ENCODE data around the gene PCBP3.
"Not testable (repeated sequence)": the region's sequence is repeated elsewhere in the genome, so short reads cannot be mapped to it uniquely, and the experiment has no call there.

Gene PCBP3

DNA sequence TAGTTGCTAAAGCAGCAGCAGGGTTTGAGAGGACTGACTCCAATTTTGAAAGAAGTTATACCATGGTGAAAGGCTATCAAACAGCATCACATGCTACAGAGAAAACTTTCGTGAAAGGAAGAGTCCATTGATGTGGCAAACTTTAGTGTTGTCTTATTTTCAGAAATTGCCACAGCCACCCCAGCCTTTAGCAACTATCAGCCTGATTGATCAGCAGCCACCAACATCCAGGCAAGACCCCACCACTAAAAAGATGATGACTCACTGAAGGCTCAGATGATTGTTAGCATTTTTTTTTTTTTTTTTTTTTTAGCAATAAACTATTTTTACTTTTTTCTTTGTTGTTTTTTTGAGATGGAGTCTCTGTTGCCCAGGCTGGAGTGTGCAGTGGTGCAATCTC is 35.3 kb downstream of the PCBP3 start:
- not testable (repeated sequence) for DNase-seq

DNA sequence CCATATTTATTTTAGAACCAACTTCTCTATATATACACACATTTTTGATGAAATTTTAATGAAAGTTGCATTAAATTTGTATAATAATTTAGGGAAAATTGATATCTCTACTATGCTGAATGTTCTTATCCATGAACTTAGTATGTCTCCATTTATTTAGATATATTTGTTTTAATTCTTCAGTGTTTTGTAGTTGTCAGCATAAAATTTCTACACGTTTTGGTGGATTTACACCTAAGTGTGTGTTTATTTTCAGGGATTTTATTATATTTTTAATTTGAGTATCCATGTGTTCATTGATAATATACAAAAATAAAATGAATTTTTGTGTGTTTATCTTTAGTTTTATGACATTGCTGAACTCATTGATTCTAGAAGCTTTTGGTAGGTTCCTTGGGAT is 36.7 kb downstream of the PCBP3 start:
- no peak for DNase-seq

DNA sequence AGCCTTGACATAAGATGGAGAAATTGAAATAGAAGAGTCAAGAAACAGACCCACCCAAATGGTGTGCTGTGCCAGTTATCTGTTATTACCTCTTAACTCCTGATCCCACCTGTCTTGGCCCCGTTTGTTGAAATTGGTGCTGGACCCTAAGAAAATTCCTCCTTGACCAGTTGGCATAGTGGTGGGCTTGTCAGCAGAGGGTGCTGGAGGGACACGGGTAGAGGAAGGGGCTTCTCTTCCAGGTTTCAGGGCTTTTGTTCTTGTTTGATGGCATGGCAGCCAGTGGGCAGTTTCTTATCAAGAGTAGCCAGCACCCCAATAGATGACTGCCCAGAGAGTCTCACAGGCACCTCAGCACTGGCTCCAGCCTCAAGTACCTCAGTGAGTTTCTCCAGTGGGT is 51.6 kb downstream of the PCBP3 start:
- no peak for DNase-seq

DNA sequence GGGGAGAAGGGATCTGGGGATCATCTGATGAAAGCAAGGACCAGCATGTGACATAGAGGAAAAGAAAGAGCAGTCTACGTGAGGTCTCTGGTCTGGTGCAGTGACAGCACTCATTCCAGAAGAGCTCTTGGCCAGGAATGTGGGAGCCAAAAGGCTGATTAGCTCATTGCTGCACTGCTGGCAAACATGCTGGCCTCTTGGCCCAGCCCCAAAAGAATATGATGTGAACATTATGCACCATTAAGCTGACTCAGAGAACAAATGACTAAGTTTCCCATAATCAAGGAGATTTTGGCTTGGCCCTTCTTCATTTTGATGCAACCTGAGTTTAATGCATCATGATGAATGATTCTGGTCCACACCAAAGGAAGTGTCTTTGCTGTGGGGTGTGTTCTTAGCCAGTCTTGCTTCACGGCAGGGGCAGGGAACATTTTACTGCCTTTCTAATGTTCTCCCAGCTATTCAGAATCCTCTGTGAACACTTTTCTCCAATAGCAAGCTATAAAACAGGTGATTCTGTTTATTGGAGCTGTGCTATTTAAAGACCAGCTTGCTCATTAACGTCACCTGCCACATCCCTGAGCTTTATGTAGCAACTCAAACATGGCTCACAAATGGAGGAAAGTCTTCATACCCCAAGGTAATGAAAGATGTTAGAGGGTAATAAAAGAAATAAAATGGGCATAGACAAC is 55.1 kb downstream of the PCBP3 start:
- peak; percentile 96 for DNase-seq

DNA sequence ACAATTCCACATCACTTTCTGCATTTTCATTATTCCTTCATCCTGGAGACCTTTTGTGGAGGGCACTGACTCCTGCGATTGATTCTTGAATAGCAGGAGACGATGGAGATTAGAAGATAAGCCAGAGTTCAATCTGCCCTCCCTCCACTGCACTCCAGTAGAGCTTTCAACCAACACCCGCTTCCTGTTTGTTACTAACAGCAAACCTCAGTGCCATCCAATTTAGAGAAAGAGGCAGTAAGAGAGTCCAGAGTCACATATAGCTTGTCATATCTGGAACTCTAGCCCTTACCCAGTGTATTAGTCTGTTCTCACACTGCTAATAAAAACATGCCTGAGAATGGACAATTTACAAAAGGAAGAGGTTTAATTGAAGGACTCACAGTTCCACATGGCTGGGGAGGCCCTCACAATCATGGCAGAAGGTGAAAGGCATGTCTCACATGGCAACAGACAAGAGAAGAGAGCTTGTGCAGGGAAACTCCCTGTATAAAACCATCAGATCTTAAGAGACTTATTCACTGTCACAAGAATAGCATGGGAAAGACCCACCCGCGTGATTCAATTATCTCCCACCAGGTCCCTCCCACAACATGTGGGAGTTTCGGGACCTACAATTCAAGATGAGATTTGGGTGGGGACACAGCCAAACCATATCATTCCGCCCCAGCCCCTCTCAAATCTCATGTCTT is 55.9 kb downstream of the PCBP3 start:
- DNase-seq = no peak

DNA sequence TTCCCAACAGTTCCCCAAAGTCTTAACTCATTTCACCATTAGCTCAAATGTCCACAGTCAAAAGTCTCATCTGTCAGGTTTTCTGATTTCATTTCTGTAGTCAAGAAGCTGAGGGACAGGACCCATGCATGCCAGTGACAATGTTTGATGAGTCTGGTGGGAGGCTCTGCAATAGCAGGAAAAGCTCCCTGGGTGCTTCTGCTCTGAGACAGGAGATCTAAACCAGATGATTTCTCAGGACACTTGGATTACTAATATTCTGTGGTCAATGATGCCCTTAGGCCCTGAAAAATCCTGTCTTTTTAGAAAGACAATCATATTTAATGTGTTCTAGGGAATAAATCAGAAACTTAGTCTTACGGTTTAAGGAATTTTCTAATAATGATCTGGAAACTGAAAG is 56.4 kb downstream of the PCBP3 start:
- peak; percentile 15 for DNase-seq

DNA sequence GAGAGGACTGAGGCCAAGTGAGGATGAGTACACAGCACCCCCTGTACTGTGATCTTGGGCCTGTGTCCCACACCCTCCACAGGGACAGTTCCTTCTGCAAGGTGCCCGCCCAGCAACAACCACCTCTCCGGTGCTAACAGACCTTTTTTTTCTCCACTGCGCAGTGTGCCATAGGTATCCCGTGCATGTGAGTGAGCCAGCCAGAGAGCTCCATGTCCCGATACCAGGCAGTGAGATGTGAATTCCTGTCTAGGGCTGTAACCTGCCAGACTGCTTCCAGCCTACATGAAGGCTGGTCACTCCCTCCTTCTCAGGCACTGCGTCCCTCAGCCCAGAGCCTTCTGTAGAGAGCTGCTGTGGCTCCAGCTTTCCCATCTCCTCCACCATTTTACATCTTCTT is 56.9 kb downstream of the PCBP3 start:
- no peak for DNase-seq

DNA sequence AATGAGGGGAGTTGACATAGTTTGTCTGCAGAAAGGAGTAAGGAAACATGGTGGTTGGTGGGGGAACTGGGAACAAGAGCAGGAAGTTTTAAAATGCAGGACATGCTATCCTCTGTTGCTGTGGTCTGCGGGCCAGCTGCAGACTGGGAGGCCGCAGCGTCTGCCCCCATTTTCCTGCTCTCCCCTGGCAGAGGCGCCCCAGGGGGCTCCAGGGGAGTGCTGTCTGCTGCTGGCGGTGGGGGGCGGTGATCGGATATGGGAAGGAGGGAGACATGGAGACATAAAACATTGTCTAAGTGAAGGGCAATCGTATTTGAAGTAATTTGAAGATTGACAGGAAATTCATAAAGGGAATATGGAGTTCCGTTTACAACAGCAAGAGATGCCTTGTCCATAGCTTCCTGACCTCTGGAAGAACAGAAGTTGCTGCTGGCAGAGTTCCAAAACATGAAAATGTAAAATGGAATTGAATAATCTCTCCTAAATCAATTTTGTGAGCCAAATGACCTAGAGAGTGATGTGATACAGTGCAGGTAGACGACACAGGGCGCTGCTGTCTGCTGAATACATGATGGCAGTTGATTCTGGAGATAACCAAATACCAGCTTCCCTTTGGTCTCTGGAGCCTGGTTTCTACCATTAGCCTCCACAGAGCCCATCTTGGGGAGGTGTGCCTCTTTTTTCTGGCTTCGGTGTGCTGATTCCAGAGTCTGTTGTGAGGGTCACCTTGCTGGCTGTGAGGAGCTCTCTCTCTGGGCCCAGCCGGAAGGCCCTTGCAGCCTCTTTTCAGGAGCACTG is 61.0 kb downstream of the PCBP3 start:
- DNase-seq = no peak

DNA sequence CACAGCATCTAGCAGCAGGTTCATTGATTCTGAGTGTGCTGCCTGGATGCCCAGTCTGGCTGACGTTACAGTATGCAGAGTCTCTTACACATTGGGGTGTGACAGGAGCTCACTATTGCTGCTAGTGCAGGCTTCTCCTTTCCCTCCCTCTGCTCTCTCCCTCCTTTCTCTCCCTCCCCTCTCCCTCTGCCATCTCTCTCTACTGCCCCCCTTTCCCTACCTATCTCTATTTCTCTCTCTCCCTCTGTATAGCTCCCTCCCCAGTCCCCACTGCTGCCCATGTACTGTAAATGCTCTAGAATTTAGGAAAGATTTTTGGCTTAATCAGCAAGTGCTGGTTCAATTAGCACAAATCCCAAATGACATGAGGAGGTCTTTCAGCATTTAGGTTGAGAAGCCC is 62.8 kb downstream of the PCBP3 start:
- no peak for DNase-seq

DNA sequence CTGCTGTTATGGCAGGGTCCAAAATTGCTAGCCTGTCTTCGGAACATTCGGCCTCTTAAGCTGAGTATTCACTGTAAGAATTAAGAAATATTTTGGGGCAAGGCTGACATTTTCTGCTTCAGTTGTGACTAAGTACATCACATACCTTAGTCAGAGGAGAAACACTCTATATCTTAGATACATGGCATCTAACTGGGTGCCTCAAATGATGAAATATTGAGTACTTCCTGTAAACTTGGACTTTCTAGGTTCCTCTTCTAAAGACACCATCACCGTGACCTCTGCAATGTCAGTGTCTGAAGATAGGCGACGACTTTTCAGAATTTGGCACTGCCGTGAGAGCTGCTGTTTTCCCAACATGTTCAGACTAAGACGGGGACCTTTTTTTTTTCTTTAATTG is 65.6 kb downstream of the PCBP3 start:
- DNase-seq = peak; percentile 16

DNA sequence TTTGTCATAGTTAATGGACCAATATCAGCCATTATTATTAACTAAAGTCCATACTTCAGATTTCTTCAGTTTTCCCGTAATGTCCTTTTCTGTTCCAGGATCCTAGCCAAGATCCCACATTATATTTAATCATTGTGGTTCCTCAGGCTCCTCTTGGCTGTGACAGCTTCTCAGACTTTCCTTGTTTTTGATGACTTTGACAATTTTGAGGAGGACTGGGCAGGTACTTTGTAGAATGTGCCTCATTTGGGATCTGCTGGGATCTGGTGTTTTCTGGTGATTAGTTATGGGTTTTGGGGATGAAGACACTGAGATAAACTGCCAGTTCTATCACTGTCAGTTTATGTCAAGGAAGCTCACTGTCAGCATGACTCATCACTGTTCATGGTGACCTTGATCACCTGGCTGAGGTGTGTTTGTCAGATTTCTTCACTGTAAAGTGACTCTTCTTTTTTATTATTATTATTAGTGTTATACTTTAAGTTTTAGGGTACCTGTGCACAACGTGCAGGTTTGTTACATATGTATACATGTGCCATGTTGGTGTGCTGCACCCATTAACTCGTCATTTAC is 66.3 kb downstream of the PCBP3 start:
- DNase-seq = no peak

DNA sequence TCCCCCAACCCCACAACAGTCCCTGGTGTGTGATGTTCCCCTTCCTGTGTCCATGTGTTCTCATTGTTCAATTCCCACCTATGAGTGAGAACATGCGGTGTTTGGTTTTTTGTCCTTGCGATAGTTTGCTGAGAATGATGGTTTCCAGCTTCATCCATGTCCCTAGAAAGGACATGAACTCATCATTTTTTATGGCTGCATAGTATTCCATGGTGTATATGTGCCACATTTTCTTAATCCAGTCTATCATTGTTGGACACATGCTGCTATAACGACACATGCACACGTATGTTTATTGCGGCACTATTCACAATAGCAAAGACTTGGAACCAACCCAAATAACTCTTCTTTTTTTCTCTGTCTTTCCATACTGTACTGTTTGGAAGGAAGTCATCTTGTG is 66.8 kb downstream of the PCBP3 start:
- DNase-seq = not testable (repeated sequence)

DNA sequence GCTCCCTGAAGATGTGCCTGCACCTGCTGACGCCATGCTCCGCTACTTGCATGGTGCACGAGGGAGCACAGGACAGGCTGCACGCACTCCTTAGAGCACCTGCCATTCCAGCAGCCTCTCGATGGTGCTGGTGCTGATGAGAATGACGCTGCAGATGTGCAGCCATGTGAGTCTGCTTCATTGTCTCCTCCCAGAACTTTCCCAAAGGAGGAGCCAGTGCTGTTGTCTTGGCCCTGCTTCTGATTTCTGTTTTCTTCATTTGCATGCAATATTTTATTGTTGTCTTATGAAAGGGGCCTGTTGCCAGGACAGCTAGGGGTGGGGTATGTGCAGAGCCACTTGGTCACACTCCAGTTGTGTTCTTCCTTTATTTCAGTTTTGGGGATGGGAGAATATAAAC is 70.1 kb downstream of the PCBP3 start:
- DNase-seq = no peak

DNA sequence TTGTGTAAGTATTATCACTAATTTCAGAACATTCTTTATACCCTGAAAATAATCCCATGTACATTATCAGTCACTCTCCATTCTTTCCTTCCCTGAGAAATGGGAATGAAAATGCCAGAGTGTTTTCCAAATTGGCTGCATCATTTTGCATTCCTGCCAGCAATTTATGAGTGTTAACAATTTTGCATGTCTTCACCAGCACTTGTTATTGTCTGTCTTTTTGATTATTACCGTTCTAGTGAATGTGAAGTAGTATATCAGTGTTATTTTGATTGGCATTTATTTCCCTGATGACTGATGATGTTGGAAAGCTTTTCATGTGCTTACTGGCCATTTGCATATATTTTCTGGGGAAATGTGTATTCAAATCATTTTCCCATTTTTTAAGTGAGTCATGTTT is 71.9 kb downstream of the PCBP3 start:
- DNase-seq = no peak

DNA sequence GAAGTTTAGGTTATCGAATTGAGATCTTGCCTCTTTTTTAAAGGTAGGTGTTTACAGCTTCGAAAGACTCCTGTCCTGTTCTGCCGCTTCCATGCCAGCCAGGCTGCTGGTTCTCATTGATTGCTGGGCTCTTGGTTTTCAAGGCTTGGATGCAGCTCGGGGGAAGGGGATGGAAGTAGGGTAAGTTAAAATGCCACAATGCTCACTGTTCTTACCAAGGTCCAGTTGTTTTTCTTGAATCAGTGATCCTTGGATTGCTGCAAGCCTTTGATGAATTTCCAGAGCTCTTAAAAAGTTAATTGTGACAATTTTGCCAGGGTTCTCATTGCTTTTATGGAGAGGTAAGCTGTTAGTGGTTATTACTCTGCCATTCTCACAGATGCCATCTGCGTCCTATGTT is 74.9 kb downstream of the PCBP3 start:
- DNase-seq = no peak

DNA sequence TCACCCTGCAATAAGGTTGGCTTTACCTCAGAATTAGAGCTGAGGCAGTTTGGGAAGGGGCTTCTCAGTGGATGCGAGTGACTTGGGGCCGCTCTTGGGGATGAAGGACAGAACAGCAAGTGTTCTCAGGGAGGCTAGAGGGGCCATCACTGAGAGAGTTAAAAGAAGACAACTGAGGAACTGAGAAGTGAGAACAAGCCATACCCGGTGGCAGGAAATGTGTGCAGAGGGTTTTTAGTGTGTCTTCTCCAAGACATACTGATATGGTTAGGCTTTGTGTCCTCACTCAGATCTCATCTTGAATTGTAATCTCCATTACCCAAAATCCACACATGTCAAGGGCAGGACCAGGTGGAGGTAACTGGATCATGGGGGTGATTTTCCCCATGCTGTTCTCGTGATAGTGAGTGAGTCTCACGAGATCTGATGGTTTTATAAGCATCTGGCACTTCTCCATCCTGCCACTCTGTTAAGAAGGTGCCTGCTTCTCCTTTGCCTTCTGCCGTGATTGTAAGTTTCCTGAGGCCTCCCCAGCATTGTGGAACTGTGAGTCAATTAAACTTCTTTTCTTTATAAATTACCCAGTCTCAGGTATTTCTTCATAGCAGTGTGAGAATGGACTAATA is 75.8 kb downstream of the PCBP3 start:
- no peak for DNase-seq

DNA sequence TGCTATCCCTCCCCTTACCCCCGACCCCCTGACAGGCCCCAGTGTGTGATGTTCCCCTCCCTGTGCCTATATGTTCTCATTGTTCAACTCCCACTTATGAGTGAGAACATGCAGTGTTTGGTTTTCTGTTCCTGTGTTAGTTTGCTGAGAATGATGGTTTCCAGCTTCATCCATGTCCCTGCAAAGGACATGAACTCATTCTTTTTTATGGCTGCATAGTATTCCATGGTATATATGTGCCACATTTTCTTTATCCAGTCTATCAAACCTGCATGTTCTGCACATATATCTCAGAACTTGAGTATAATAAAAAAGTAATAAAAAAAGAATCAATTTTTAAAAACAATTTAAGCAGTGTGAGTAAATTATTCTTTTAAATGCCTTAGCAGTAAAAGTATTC is 76.7 kb downstream of the PCBP3 start:
- not testable (repeated sequence) for DNase-seq

DNA sequence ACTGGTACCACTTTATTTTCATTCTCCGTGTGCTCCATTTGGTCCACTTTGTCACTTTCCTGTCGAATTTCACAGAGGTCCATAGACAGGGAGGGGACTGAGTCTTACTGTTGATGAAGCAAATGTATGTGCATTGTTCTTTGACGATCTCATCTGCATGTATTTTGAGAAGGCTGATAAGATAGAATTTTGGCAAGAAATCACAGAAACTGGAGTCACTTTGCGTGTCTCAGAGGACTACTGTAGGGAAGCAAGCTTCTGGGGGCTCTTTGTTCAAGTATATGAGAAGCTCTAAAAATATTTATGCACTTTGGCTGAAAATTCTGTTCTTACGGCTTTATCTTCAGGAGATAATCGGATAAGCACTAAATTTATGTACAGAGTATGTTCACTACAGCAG is 78.1 kb downstream of the PCBP3 start:
- DNase-seq = no peak

DNA sequence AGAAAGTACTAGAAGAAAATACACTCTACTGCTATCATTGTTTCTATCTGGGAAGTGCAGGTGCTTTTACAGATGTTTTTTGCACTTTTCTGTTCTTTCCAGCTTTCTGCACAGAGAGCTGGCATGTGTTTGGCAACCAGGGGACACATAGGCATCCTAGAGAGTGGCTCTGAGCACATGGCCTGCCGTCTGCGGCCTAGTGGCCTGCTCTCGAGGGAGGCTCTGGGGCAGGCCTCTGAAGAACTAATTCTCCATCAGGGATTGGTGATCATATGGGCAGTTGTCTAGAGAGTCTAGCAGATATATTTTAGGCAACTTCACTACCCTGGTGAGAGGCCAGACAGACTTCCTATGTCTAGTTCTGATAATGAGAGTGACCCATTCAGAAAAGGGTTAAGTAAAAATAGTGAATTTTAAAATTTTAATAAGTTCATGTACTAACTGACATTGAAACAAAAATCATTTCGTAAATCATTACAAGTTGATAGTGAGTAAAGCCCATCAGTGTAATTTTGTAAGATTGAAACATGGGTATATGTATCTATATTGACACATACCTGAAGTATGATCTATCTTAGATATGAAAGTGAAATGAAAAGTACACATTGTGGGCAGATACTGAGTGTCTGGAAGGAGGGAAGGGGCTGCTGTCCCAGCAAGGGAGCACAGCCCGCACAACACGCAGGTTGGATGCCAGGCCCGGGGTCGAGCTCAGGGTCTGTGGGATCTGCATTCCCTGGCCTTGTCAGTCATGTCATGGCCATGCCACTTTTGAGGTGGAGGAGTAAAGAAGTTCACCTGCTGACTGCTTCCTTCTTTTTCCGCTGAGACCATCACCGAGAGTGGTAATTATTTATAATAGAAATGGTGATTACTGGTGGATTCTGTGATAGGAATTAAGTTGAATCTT is 79.8 kb downstream of the PCBP3 start:
- no peak for DNase-seq

DNA sequence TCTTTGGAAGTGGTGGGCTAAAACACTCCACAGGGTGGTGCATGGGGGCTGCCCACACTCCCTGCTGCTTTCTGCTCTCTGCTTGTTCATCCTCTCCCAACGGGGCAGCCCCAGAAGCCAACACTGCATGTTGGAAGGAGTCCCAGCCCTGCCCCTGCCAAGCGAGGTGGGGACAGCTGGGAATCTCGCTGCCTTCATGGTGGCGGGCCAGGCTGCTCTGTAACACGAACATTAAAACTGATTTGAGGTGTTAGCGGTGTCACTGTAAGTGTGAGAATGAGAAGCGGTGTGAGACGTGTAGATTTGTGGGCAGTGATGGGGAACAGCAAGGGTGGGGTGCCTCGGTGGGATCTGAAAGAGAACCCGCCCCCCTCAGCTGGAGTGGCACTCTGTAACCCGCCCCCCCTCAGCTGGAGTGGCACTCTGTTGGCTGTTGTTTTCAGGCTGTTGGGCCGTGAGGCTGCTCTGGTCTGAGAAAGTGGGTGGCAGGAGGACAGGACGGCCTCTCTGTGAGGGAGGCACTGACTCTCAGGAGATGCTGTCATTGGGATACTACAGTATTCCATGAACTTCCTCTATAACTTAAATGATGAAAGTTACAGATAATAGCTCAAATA is 80.9 kb downstream of the PCBP3 start:
- DNase-seq = no peak
